HEK293 (cell line): ENCODE results near the gene SETD7.

Experiments used
- GLIS2 ChIP-seq: fragments of 450-650 bp; formaldehyde crosslinking; IDR thresholded peaks from 2 replicates; pipeline ENCODE4 v1.5.1; 2016; ENCODE audit warnings: missing biosample characterization, missing genetic modification characterization
- HOXA7 ChIP-seq: sonication (generic); formaldehyde crosslinking; IDR thresholded peaks from 2 replicates; pipeline ENCODE4 v1.8.1; 2022; ENCODE audit warnings: missing genetic modification reagents, borderline replicate concordance
- HOXD13 ChIP-seq: sonication (generic); formaldehyde crosslinking; IDR thresholded peaks from 2 replicates; pipeline ENCODE4 v1.8.0; 2022; ENCODE audit warnings: missing genetic modification reagents, borderline replicate concordance
- MEIS1 ChIP-seq: sonication (generic); formaldehyde crosslinking; IDR thresholded peaks from 2 replicates; pipeline ENCODE4 v1.8.1; 2022; ENCODE audit warnings: missing genetic modification reagents, mild to moderate bottlenecking, borderline replicate concordance
- OSR2 ChIP-seq: fragments of 450-650 bp; formaldehyde crosslinking; IDR thresholded peaks from 2 replicates; pipeline ENCODE4 v1.5.1; 2016; ENCODE audit warnings: missing biosample characterization, missing genetic modification characterization
- SCRT2 ChIP-seq: fragments of 450-650 bp; formaldehyde crosslinking; IDR thresholded peaks from 2 replicates; pipeline ENCODE4 v1.5.1; 2016; ENCODE audit warnings: missing biosample characterization, missing genetic modification characterization
- SP3 ChIP-seq: fragments of 450-650 bp; formaldehyde crosslinking; IDR thresholded peaks from 2 replicates; pipeline ENCODE4 v1.5.1; 2016; ENCODE audit warnings: missing biosample characterization, missing genetic modification characterization
- TRIM28 ChIP-seq: IDR thresholded peaks from 2 replicates; pipeline ENCODE4 v1.6.1; 2011; ENCODE audit warnings: low read length, control low read depth, borderline replicate concordance
- ZEB2 ChIP-seq: fragments of 450-650 bp; formaldehyde crosslinking; IDR thresholded peaks from 2 replicates; pipeline ENCODE4 v1.5.1; 2016; ENCODE audit warnings: missing biosample characterization, missing genetic modification characterization
- ZFP37 ChIP-seq: fragments of 450-650 bp; formaldehyde crosslinking; IDR thresholded peaks from 2 replicates; pipeline ENCODE4 v1.5.1; 2016; ENCODE audit warnings: missing biosample characterization, missing genetic modification characterization
- ZNF132 ChIP-seq: fragments of 450-650 bp; formaldehyde crosslinking; IDR thresholded peaks from 2 replicates; pipeline ENCODE4 v1.5.1; 2017; ENCODE audit warnings: missing biosample characterization, missing genetic modification characterization, borderline replicate concordance
- ZNF169 ChIP-seq: fragments of 450-650 bp; formaldehyde crosslinking; IDR thresholded peaks from 2 replicates; pipeline ENCODE4 v1.5.1; 2016; ENCODE audit warnings: missing biosample characterization, missing genetic modification characterization
- ZNF266 ChIP-seq: fragments of 450-650 bp; formaldehyde crosslinking; IDR thresholded peaks from 2 replicates; pipeline ENCODE4 v1.5.1; 2016; ENCODE audit warnings: missing biosample characterization, missing genetic modification characterization, low read depth
- ZNF311 ChIP-seq: fragments of 450-650 bp; formaldehyde crosslinking; IDR thresholded peaks from 2 replicates; pipeline ENCODE4 v1.5.1; 2017; ENCODE audit warnings: missing biosample characterization, missing genetic modification characterization, borderline replicate concordance
- ZNF354C ChIP-seq: fragments of 450-650 bp; formaldehyde crosslinking; IDR thresholded peaks from 2 replicates; pipeline ENCODE4 v1.5.1; 2016; ENCODE audit warnings: missing biosample characterization, missing genetic modification characterization, low read depth, borderline replicate concordance
- ZNF473 ChIP-seq: fragments of 450-650 bp; formaldehyde crosslinking; IDR thresholded peaks from 2 replicates; pipeline ENCODE4 v1.5.1; 2017; ENCODE audit warnings: missing biosample characterization, missing genetic modification characterization
- ZNF501 ChIP-seq: fragments of 450-650 bp; formaldehyde crosslinking; IDR thresholded peaks from 2 replicates; pipeline ENCODE4 v1.5.1; 2016; ENCODE audit warnings: missing biosample characterization, missing genetic modification characterization
- ZNF610 ChIP-seq: fragments of 450-650 bp; formaldehyde crosslinking; IDR thresholded peaks from 2 replicates; pipeline ENCODE4 v1.5.1; 2016; ENCODE audit warnings: missing biosample characterization, missing genetic modification characterization, borderline replicate concordance
- ZNF654 ChIP-seq: fragments of 450-650 bp; formaldehyde crosslinking; IDR thresholded peaks from 2 replicates; pipeline ENCODE4 v1.5.1; 2016; ENCODE audit warnings: low read depth, missing biosample characterization, missing genetic modification characterization
- ZNF670 ChIP-seq: fragments of 450-650 bp; formaldehyde crosslinking; IDR thresholded peaks from 2 replicates; pipeline ENCODE4 v1.5.1; 2016; ENCODE audit warnings: missing biosample characterization, missing genetic modification characterization, low read depth
- ZNF707 ChIP-seq: fragments of 450-650 bp; formaldehyde crosslinking; IDR thresholded peaks from 2 replicates; pipeline ENCODE4 v1.5.1; 2016; ENCODE audit warnings: missing biosample characterization, missing genetic modification characterization
- ZNF76 ChIP-seq: fragments of 450-650 bp; formaldehyde crosslinking; IDR thresholded peaks from 2 replicates; pipeline ENCODE4; 2016; ENCODE audit warnings: low read depth, missing biosample characterization, missing genetic modification characterization, borderline replicate concordance
- ZSCAN30 ChIP-seq: fragments of 450-650 bp; IDR thresholded peaks from 2 replicates; pipeline ENCODE4 v1.5.1; 2018; ENCODE audit warnings: missing biosample characterization, mild to moderate bottlenecking, missing genetic modification characterization, moderate library complexity
- TF ChIP-seq, protein P1 (sequence below): IDR thresholded peaks from 2 replicates; pipeline ENCODE4 v1.6.1; 2011; ENCODE audit warnings: mild to moderate bottlenecking, low read depth, low read length, borderline replicate concordance
- TF ChIP-seq, protein P2 (sequence below): fragments of 450-650 bp; IDR thresholded peaks from 2 replicates; pipeline ENCODE4 v1.5.1; 2018; ENCODE audit warnings: missing biosample characterization, mild to moderate bottlenecking, missing genetic modification characterization
- TF ChIP-seq, protein P3 (sequence below): fragments of 450-650 bp; formaldehyde crosslinking; IDR thresholded peaks from 2 replicates; pipeline ENCODE4 v1.5.1; 2016; ENCODE audit warnings: missing biosample characterization, missing genetic modification characterization
- TF ChIP-seq, protein P4 (sequence below): fragments of 450-650 bp; formaldehyde crosslinking; IDR thresholded peaks from 2 replicates; pipeline ENCODE4 v1.5.1; 2016; ENCODE audit warnings: missing biosample characterization, missing genetic modification characterization, borderline replicate concordance
- TF ChIP-seq, protein P5 (sequence below): fragments of 450-650 bp; formaldehyde crosslinking; IDR thresholded peaks from 2 replicates; pipeline ENCODE4 v1.5.1; 2016; ENCODE audit warnings: missing biosample characterization, missing genetic modification characterization

SETD7 gene

DNA sequence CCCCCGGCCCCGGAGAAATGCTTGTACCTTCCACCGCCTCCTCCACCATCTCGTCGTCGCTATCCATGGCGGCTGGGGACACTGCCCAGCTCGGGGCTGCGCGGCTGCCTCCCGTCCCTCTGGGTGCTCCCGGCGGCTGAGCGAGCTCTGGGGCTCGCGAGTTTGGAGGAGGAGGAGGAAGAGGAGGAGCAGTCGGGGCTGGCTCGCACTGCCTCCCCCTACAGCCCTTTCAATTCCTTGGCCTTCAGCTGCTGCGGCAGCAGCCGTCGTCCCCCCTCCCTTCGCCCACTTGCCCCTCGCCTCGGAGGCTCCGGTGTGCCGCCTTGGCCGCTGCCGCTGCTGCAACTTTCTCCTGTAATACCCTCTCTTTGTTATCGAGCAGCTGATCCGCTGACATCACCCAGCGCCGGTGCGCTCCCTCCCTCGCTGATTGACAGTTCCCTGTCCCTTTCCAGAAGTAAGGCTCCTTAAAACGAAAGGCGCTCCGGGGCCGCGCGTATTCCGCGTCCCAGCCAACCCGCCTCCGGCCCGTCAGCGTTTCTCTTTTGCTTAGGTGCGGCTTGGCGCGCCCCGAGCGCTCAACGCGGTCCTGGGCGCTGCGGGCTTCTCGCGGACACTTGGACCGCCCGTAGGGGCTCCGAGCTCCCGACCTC, at the start of gene SETD7 (continued):
- TF ChIP-seq, protein P1, sequence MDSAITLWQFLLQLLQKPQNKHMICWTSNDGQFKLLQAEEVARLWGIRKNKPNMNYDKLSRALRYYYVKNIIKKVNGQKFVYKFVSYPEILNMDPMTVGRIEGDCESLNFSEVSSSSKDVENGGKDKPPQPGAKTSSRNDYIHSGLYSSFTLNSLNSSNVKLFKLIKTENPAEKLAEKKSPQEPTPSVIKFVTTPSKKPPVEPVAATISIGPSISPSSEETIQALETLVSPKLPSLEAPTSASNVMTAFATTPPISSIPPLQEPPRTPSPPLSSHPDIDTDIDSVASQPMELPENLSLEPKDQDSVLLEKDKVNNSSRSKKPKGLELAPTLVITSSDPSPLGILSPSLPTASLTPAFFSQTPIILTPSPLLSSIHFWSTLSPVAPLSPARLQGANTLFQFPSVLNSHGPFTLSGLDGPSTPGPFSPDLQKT: no peak
- no peak for TF ChIP-seq ZNF132
- no peak for TF ChIP-seq ZNF670
- peak; percentile 47; the same call in 1 of the 2 replicates for TF ChIP-seq ZNF610 (tag by site-specific recombination)
- TF ChIP-seq, protein P2, sequence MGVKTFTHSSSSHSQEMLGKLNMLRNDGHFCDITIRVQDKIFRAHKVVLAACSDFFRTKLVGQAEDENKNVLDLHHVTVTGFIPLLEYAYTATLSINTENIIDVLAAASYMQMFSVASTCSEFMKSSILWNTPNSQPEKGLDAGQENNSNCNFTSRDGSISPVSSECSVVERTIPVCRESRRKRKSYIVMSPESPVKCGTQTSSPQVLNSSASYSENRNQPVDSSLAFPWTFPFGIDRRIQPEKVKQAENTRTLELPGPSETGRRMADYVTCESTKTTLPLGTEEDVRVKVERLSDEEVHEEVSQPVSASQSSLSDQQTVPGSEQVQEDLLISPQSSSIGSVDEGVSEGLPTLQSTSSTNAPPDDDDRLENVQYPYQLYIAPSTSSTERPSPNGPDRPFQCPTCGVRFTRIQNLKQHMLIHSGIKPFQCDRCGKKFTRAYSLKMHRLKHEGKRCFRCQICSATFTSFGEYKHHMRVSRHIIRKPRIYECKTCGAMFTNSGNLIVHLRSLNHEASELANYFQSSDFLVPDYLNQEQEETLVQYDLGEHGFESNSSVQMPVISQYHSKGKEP (tag by site-specific recombination): peak; percentile 95
- TF ChIP-seq, protein P3, sequence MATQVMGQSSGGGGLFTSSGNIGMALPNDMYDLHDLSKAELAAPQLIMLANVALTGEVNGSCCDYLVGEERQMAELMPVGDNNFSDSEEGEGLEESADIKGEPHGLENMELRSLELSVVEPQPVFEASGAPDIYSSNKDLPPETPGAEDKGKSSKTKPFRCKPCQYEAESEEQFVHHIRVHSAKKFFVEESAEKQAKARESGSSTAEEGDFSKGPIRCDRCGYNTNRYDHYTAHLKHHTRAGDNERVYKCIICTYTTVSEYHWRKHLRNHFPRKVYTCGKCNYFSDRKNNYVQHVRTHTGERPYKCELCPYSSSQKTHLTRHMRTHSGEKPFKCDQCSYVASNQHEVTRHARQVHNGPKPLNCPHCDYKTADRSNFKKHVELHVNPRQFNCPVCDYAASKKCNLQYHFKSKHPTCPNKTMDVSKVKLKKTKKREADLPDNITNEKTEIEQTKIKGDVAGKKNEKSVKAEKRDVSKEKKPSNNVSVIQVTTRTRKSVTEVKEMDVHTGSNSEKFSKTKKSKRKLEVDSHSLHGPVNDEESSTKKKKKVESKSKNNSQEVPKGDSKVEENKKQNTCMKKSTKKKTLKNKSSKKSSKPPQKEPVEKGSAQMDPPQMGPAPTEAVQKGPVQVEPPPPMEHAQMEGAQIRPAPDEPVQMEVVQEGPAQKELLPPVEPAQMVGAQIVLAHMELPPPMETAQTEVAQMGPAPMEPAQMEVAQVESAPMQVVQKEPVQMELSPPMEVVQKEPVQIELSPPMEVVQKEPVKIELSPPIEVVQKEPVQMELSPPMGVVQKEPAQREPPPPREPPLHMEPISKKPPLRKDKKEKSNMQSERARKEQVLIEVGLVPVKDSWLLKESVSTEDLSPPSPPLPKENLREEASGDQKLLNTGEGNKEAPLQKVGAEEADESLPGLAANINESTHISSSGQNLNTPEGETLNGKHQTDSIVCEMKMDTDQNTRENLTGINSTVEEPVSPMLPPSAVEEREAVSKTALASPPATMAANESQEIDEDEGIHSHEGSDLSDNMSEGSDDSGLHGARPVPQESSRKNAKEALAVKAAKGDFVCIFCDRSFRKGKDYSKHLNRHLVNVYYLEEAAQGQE (tag by site-specific recombination): 0 out of 2 replicates have a peak, but pooled peaks have one; percentile 19
- no peak for TF ChIP-seq ZNF707 (tag by site-specific recombination)
- no peak for TF ChIP-seq SCRT2
- no peak; the same call in 1 of the 2 replicates for TF ChIP-seq ZNF76 (tag by site-specific recombination)
- TF ChIP-seq ZEB2 (tag by site-specific recombination): peak; percentile 92
- peak; percentile 74 for TF ChIP-seq OSR2 (tag by site-specific recombination)
- 0 out of 2 replicates have a peak, but pooled peaks have one; percentile 68 for TF ChIP-seq ZFP37 (tag by site-specific recombination)
- no peak for TF ChIP-seq GLIS2 (tag by site-specific recombination)
- TF ChIP-seq, protein P4, sequence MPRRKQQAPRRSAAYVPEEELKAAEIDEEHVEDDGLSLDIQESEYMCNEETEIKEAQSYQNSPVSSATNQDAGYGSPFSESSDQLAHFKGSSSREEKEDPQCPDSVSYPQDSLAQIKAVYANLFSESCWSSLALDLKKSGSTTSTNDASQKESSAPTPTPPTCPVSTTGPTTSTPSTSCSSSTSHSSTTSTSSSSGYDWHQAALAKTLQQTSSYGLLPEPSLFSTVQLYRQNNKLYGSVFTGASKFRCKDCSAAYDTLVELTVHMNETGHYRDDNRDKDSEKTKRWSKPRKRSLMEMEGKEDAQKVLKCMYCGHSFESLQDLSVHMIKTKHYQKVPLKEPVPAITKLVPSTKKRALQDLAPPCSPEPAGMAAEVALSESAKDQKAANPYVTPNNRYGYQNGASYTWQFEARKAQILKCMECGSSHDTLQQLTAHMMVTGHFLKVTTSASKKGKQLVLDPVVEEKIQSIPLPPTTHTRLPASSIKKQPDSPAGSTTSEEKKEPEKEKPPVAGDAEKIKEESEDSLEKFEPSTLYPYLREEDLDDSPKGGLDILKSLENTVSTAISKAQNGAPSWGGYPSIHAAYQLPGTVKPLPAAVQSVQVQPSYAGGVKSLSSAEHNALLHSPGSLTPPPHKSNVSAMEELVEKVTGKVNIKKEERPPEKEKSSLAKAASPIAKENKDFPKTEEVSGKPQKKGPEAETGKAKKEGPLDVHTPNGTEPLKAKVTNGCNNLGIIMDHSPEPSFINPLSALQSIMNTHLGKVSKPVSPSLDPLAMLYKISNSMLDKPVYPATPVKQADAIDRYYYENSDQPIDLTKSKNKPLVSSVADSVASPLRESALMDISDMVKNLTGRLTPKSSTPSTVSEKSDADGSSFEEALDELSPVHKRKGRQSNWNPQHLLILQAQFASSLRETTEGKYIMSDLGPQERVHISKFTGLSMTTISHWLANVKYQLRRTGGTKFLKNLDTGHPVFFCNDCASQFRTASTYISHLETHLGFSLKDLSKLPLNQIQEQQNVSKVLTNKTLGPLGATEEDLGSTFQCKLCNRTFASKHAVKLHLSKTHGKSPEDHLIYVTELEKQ (tag by site-specific recombination): peak; percentile 62; the same call in 1 of the 2 replicates
- TF ChIP-seq ZNF501 (tag by site-specific recombination): peak; percentile 47; the same call in 1 of the 2 replicates
- no peak for TF ChIP-seq HOXA7 (CRISPR knock-in tag)
- TF ChIP-seq TRIM28: 0 out of 2 replicates have a peak, but pooled peaks have one; percentile 11
- no peak for TF ChIP-seq ZNF266 (tag by site-specific recombination)
- TF ChIP-seq MEIS1 (CRISPR knock-in tag): 0 out of 2 replicates have a peak, but pooled peaks have one; percentile 16
- no peak for TF ChIP-seq ZNF311 (tag by site-specific recombination)
- no peak for TF ChIP-seq ZNF654 (tag by site-specific recombination)
- TF ChIP-seq ZNF169: peak; percentile 88
- TF ChIP-seq ZNF354C (tag by site-specific recombination): no peak
- TF ChIP-seq HOXD13 (CRISPR knock-in tag): no peak
- peak; percentile 16; the same call in 1 of the 2 replicates for TF ChIP-seq ZSCAN30 (tag by site-specific recombination)
- TF ChIP-seq SP3: peak; percentile 54
- TF ChIP-seq ZNF473 (tag by site-specific recombination): no peak
- TF ChIP-seq, protein P5, sequence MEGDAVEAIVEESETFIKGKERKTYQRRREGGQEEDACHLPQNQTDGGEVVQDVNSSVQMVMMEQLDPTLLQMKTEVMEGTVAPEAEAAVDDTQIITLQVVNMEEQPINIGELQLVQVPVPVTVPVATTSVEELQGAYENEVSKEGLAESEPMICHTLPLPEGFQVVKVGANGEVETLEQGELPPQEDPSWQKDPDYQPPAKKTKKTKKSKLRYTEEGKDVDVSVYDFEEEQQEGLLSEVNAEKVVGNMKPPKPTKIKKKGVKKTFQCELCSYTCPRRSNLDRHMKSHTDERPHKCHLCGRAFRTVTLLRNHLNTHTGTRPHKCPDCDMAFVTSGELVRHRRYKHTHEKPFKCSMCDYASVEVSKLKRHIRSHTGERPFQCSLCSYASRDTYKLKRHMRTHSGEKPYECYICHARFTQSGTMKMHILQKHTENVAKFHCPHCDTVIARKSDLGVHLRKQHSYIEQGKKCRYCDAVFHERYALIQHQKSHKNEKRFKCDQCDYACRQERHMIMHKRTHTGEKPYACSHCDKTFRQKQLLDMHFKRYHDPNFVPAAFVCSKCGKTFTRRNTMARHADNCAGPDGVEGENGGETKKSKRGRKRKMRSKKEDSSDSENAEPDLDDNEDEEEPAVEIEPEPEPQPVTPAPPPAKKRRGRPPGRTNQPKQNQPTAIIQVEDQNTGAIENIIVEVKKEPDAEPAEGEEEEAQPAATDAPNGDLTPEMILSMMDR (tag by site-specific recombination): peak; percentile 29
